Gastroesophageal sphincter (tissue), 4 donors: ENCODE data around the gene TANGO6. TPM values are rescaled to one million over a fixed set of nuclear protein-coding genes. Genes with fewer than 3 reads are reported as not detected.

Experiments used
- ATAC-seq: fragments of 150-250 bp; one replicate; pipeline ENCODE4 v1.9.1; 2016; ENCODE audit warnings: mild to moderate bottlenecking, moderate library complexity
- H3K27ac ChIP-seq, 4 donors: fragments of 200-600 bp; sonication (generic) in 3 of 4; 1 replicate in 3 of 4; 2 replicates in 1 of 4; pipeline ENCODE4 v1.5.1; 2016 to 2019
- H3K27me3 ChIP-seq: fragments of 200-600 bp; sonication (generic); one replicate; pipeline ENCODE4 v1.5.1; 2019
- H3K36me3 ChIP-seq, 2 donors: fragments of 200-600 bp; sonication (generic); one replicate each; pipeline ENCODE4 v1.5.1; 2019; ENCODE audit warnings: control low read depth in 1 of 2
- H3K4me1 ChIP-seq, 3 donors: fragments of 200-600 bp; sonication (generic); 1 replicate in 2 of 3; 2 replicates in 1 of 3; pipeline ENCODE4 v1.5.1; 2016 to 2019; ENCODE audit warnings: control low read depth in 2 of 3
- H3K4me3 ChIP-seq, 2 donors: fragments of 200-600 bp; sonication (generic); one replicate each; pipeline ENCODE4 v1.5.1; 2019; ENCODE audit warnings: mild to moderate bottlenecking in 1 of 2, moderate library complexity in 1 of 2
- H3K9me3 ChIP-seq, 3 donors: fragments of 200-600 bp; sonication (generic); one replicate each; pipeline ENCODE4 v1.5.1; 2017 to 2019; ENCODE audit warnings: control low read depth in 2 of 3
- EP300 ChIP-seq: sonication (generic); formaldehyde crosslinking; IDR thresholded peaks from one replicate; pipeline ENCODE4 v1.6.1; 2017; ENCODE audit warnings: antibody characterized with exemption, mild to moderate bottlenecking
- POLR2A ChIP-seq, 2 donors: fragments of 450-650 bp; IDR thresholded peaks; one replicate each; pipeline ENCODE4 v1.6.1; 2017; ENCODE audit warnings: antibody characterized with exemption in 2 of 2, mild to moderate bottlenecking in 2 of 2, moderate library complexity in 1 of 2
- POLR2AphosphoS5 ChIP-seq: sonication (generic); formaldehyde crosslinking; IDR thresholded peaks from one replicate; pipeline ENCODE4 v1.6.1; 2017; ENCODE audit warnings: antibody characterized with exemption
- WGBS, 2 donors: methylation state at CpG; one replicate each; pipeline ENCODE4 v1.1.5; 2018; ENCODE audit warnings: low coverage in 1 of 2; 5-methylcytosine and 5-hydroxymethylcytosine counted together
- total RNA-seq, 4 donors: library from RNA; depleted of rRNA; stranded (reverse); fragments of >200 nt; gene quantifications; one replicate each; pipeline ENCODE4 v1.1.0, GENCODE V29; 2016
- TF ChIP-seq, protein P1 (sequence below), 4 experiments: fragments of 200-600 bp in 2 of 4; fragments of 450-650 bp in 2 of 4; sonication (generic) in 1 of 4; IDR thresholded peaks; one replicate each; pipeline ENCODE4 v1.5.1; 2017 to 2019; ENCODE audit warnings: antibody characterized with exemption in 4 of 4, mild to moderate bottlenecking in 2 of 4, moderate library complexity in 2 of 4

The TANGO6 gene
- total RNA-seq, 4 donors from 2014 or later = 19.5 to 29.7 (median 21.0) TPM

DNA sequence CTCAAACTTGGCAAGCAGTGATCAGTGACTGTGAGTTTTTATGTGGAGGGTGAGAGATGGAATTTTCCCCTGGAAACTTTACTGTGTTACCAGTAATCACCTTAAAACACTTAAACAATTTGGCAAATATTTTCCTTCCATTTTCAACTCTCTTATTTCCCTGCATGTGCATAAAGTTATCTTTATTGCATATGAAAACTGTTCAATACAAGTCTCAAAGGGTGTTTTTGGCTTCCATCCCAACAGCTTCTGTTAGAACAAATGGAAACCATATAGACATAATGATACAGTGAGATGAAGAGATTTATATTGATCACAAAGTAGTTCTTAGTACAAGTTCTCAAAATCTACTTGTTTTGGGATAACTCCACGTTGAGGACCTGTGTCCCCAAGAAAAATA, 36.4 kb upstream of the TANGO6 start:
- TF ChIP-seq, protein P1, sequence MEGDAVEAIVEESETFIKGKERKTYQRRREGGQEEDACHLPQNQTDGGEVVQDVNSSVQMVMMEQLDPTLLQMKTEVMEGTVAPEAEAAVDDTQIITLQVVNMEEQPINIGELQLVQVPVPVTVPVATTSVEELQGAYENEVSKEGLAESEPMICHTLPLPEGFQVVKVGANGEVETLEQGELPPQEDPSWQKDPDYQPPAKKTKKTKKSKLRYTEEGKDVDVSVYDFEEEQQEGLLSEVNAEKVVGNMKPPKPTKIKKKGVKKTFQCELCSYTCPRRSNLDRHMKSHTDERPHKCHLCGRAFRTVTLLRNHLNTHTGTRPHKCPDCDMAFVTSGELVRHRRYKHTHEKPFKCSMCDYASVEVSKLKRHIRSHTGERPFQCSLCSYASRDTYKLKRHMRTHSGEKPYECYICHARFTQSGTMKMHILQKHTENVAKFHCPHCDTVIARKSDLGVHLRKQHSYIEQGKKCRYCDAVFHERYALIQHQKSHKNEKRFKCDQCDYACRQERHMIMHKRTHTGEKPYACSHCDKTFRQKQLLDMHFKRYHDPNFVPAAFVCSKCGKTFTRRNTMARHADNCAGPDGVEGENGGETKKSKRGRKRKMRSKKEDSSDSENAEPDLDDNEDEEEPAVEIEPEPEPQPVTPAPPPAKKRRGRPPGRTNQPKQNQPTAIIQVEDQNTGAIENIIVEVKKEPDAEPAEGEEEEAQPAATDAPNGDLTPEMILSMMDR (IDR thresholded peaks at IDR 0.05) = no peak
- TF ChIP-seq EP300 = no peak
- TF ChIP-seq POLR2A (IDR thresholded peaks at IDR 0.05) = no peak
- TF ChIP-seq POLR2AphosphoS5 = no peak
- 80 to 86% methylated on average over 1 of the region's 1 CpG for WGBS, 2 donors
- Histone ChIP-seq H3K4me3 (no peak overlapping the region), H3K9me3 (no peaks in the 10 kb centered on the region), H3K4me1 (no peaks in the 10 kb centered on the region), H3K27me3 (no peaks in the 10 kb centered on the region), H3K36me3 (no peaks in the 10 kb centered on the region), H3K27ac (no peak overlapping the region)
- ATAC-seq = no peak

DNA sequence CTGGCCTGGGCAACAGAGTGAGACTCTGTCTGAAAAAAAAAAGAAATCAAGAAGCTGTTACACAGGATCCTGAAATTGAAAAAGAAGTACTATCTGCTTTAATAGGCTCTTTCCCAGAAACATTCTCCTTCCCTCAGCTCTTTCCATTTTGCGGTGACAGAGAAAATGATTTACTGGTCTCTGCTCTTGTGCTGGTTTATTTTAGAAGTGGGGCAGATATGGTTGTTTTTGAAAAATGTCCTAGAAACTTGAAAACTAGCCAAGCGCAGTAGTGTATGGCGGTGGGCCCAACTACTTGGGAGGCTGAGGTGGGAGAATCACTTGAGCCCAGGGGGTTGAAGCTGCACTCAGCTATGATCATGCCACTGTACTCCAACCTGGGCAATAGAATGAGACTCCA, 28.8 kb upstream of the TANGO6 start:
- 43 to 63% methylated on average over 2 to 3 of the region's 3 CpGs for WGBS, 2 donors
- Histone ChIP-seq H3K36me3 (no peaks in the 10 kb centered on the region), H3K4me1 (no peaks in the 10 kb centered on the region), H3K27ac (no peak overlapping the region), H3K4me3 (no peak overlapping the region), H3K9me3 (no peaks in the 10 kb centered on the region), H3K27me3 (no peaks in the 10 kb centered on the region)
- TF ChIP-seq POLR2AphosphoS5 (no peak), POLR2A (IDR thresholded peaks at IDR 0.05) (no peak)
- no peak for ATAC-seq

DNA sequence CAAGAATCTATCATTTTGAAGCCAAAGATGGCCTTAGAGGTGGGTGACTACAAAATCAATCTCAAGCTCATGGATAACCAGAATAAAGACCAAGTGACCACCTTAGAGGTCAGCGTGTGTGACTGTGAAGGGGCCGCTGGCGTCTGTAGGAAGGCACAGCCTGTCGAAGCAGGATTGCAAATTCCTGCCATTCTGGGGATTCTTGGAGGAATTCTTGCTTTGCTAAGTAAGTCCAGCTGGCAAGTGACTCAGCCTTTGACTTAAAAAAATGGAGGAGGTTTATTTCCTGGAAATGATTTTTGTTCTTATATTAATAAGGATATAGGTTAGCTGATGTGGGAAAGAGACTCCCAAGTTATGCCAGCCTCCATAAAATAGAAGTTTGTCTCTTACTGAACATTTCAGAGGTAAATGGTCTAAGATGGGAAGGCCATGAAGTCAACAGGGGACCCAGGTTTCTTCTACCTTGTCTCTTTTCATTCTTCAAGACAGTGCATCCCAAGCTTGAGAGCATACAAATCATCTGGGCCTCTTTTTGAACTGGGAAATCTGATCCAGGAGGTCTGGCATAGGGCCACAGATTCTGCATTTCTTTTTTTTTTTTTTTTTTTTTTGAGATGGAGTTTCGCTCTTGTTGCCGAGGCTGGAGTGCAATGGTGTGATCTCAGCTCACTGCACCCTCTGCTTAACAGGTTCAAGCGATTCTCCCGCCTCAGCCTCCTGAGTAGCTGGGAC, 19.8 kb upstream of the TANGO6 start:
- Histone ChIP-seq H3K36me3 (no peaks in the 10 kb centered on the region), H3K4me3 (no peak overlapping the region), H3K27me3 (no peaks in the 10 kb centered on the region), H3K9me3 (no peaks in the 10 kb centered on the region), H3K27ac (no peak overlapping the region), H3K4me1 (no peaks in the 10 kb centered on the region)
- ATAC-seq = no peak
- TF ChIP-seq, protein P1 (IDR thresholded peaks at IDR 0.05) = no peak
- TF ChIP-seq POLR2AphosphoS5 = no peak
- no peak for TF ChIP-seq POLR2A (IDR thresholded peaks at IDR 0.05)
- TF ChIP-seq EP300 = no peak
- 10 to 64% methylated on average over 2 to 5 of the region's 8 CpGs for WGBS, 2 donors

DNA sequence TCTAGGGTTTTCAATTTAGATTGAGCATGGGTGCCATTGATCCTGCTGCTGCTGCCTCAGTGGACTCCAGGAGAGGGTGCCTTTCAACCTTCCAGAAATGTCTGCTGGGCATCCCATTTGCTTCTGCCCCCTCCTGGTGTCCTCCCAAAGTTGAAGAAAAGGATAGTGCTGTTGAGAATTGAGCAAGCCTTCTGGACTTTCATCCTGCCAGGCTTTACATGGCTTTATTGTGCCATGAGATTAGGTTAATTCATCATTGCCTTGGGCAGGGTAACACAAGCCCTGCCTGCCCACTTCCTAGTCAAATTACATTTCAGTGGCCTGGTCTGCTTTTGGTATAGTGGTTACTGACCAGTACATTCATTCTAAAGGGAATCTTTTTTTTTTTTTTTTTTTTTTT, 17.9 kb upstream of the TANGO6 start:
- Histone ChIP-seq H3K4me3 (no peak overlapping the region), H3K4me1 (no peaks in the 10 kb centered on the region), H3K36me3 (no peaks in the 10 kb centered on the region), H3K27ac (no peak overlapping the region), H3K27me3 (no peaks in the 10 kb centered on the region), H3K9me3 (no peaks in the 10 kb centered on the region)
- TF ChIP-seq, protein P1 (IDR thresholded peaks at IDR 0.05) = no peak
- TF ChIP-seq POLR2AphosphoS5 (no peak), POLR2A (IDR thresholded peaks at IDR 0.05) (no peak), EP300 (no peak)
- no peak for ATAC-seq

DNA sequence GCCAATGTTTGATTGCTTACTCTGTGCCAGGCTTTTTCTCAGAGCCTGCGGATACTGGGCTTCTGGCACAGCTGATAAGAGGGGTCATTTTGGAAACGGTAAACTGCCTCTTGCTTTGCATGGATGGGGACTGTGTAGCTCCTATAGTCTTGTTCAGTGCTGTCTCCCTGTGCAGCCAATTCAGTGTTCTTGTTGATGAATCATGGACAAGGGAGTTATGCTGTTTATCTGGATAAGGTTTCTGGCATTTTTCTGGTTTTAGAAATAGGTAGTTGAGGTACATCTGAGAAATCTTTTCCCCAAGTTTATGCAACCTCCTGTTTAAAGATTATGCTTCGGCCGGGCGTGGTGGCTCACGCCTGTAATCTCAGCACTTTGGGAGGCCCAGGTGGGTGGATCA, 16.7 kb upstream of the TANGO6 start:
- ATAC-seq = no peak
- H3K27ac ChIP-seq = no peak overlapping the region
- TF ChIP-seq POLR2AphosphoS5 (no peak), EP300 (no peak), POLR2A (IDR thresholded peaks at IDR 0.05) (no peak)
- TF ChIP-seq, protein P1 (IDR thresholded peaks at IDR 0.05) = no peak
- H3K4me1 ChIP-seq = no peaks in the 10 kb centered on the region
- H3K36me3 ChIP-seq = no peaks in the 10 kb centered on the region
- H3K9me3 ChIP-seq = no peaks in the 10 kb centered on the region
- H3K4me3 ChIP-seq = no peak overlapping the region
- WGBS, 2 donors = 86% methylated on average over 3 to 6 of the region's 6 CpGs
- H3K27me3 ChIP-seq = no peaks in the 10 kb centered on the region
